ENCODE data around the gene LCORL. TPM values are rescaled to one million over a fixed set of nuclear protein-coding genes. Genes with fewer than 3 reads are reported as not detected.

Gene LCORL
- total RNA-seq, 1 experiment from 2014 or later: 15.5 TPM

GRCh38 chr4:17924189-17924588, 97.4 kb downstream of the LCORL start:
- Histone ChIP-seq H3K27me3 (ENCODE audit: insufficient read depth, low read length) (no peaks in the 10 kb centered on the region), H3K18ac (ENCODE audit: insufficient read length, low read depth, low read length) (no peak overlapping the region), H2BK12ac (ENCODE audit: insufficient read length, low read depth, low read length) (no peak overlapping the region), H3K4ac (ENCODE audit: low read depth, low read length) (no peak overlapping the region), H2BK5ac (ENCODE audit: insufficient read length, low read length) (no peak overlapping the region), H4K20me1 (ENCODE audit: control insufficient read depth, insufficient read depth, insufficient read length) (no peaks in the 10 kb centered on the region), H3K9me3 (ENCODE audit: control insufficient read depth, low read depth, low read length) (no peaks in the 10 kb centered on the region), H3K14ac (ENCODE audit: insufficient read depth, low read length) (no peak overlapping the region), H3T11ph (ENCODE audit: low read length) (no peak overlapping the region), H2BK20ac (ENCODE audit: low read depth, low read length, poor library complexity, severe bottlenecking) (no peak overlapping the region), H2BK15ac (ENCODE audit: low read depth, low read length) (no peak overlapping the region), H2AK5ac (ENCODE audit: insufficient read length, low read length) (no peak overlapping the region), H3K79me1 (ENCODE audit: insufficient read depth, low read depth, low read length, poor library complexity, severe bottlenecking) (no peaks in the 10 kb centered on the region), H4K5ac (ENCODE audit: insufficient read length, low read depth, low read length) (no peak overlapping the region), H3K56ac (ENCODE audit: insufficient read length, low read depth, low read length) (no peak overlapping the region), H3K23me2 (ENCODE audit: insufficient read length, low read depth, low read length, poor library complexity, severe bottlenecking) (no peaks in the 10 kb centered on the region), H3K9ac (ENCODE audit: extremely low read depth, insufficient read length, low read length) (no peak overlapping the region), H4K91ac (ENCODE audit: insufficient read length, low read depth, low read length) (no peak overlapping the region), H3K4me2 (ENCODE audit: insufficient read depth, insufficient read length, low read length) (no peak overlapping the region), H4K8ac (replicated peaks; ENCODE audit: insufficient read length, low read depth, low read length) (no peak overlapping the region), H3K23ac (ENCODE audit: insufficient read length, low read depth, low read length) (no peak overlapping the region), H3K79me2 (ENCODE audit: insufficient read depth, low read length) (no peaks in the 10 kb centered on the region), H3K27ac (ENCODE audit: insufficient read length, low read depth, low read length) (no peak overlapping the region), H2AFZ (ENCODE audit: low read length) (no peak overlapping the region), H3K4me1 (ENCODE audit: insufficient read depth, low read length) (no peaks in the 10 kb centered on the region), H2BK120ac (ENCODE audit: low read depth, low read length, poor library complexity, severe bottlenecking) (no peak overlapping the region)
- Mint-ChIP-seq H3K4me3 (no peak overlapping the region; a peak in 1 of 5 replicates), H3K9me3 (no peaks in the 10 kb centered on the region; a peak in 1 of 5 replicates), H3K36me3 (ENCODE audit: insufficient read depth in 1 of 3, low read depth in 3 of 3) (peaks cover 10 to 25% (median 19%) of the 10 kb centered on the region in 3 experiments; a peak in 6 of 7 replicates), H3K27ac (no peak overlapping the region), H3K4me1 (peaks cover 0 to 4% of the 10 kb centered on the region in 2 experiments; a peak in 2 of 4 replicates), H3K27me3 (ENCODE audit: low read depth) (no peaks in the 10 kb centered on the region)
- TF ChIP-seq, protein P1, sequence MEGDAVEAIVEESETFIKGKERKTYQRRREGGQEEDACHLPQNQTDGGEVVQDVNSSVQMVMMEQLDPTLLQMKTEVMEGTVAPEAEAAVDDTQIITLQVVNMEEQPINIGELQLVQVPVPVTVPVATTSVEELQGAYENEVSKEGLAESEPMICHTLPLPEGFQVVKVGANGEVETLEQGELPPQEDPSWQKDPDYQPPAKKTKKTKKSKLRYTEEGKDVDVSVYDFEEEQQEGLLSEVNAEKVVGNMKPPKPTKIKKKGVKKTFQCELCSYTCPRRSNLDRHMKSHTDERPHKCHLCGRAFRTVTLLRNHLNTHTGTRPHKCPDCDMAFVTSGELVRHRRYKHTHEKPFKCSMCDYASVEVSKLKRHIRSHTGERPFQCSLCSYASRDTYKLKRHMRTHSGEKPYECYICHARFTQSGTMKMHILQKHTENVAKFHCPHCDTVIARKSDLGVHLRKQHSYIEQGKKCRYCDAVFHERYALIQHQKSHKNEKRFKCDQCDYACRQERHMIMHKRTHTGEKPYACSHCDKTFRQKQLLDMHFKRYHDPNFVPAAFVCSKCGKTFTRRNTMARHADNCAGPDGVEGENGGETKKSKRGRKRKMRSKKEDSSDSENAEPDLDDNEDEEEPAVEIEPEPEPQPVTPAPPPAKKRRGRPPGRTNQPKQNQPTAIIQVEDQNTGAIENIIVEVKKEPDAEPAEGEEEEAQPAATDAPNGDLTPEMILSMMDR (conservative IDR thresholded peaks at IDR 0.05): no peak
- DNase-seq: no peak
- WGBS (ENCODE audit: extremely low coverage, insufficient read length, low lambda C conversion rate): no CpG with 5 or more reads among the region's 5 CpGs

Measured in H9 (cell line).